HG03378 (cell line): ENCODE measurements around the gene CXCR5.
"Not testable (repeated sequence)": the region's sequence is repeated elsewhere in the genome, so short reads cannot be mapped to it uniquely, and the experiment has no call there.

ENCODE experiments used
- ATAC-seq: cut with Tn5 transposase; IDR thresholded peaks from one replicate; pipeline ENCODE4 v1.9.1; 2021; ENCODE audit warnings: mild to moderate bottlenecking, moderate library complexity; ENCODE audit not compliant: unreplicated experiment

CXCR5 gene, protein sequence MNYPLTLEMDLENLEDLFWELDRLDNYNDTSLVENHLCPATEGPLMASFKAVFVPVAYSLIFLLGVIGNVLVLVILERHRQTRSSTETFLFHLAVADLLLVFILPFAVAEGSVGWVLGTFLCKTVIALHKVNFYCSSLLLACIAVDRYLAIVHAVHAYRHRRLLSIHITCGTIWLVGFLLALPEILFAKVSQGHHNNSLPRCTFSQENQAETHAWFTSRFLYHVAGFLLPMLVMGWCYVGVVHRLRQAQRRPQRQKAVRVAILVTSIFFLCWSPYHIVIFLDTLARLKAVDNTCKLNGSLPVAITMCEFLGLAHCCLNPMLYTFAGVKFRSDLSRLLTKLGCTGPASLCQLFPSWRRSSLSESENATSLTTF

DNA sequence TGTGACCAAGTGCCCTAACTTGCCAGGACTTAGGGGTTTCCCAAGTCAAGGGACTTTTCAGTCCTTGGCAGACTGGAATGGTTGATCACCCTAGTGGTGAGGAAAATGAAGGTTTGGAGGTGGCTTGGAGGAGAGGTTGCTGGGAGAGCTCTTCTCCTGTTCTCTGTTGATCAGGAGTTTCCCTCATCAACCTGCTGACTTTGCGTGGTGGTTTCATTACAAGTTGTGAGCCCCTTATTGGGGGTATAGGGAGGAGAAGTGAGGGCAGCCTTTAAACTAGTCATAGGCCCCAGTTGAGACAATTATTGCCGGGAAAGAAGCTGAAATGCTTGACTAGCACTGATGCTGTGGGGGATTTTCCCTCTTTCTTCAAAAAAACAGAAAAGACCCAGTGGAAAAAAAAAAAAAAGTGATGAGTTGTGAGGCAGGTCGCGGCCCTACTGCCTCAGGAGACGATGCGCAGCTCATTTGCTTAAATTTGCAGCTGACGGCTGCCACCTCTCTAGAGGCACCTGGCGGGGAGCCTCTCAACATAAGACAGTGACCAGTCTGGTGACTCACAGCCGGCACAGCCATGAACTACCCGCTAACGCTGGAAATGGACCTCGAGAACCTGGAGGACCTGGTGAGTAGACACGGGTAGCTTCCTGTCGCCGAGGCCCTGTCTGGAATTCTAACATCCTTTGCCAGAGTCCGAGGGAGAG, at the start of gene CXCR5:
CXCR5 (plus strand) TSS at position 525 of the 704 bp plus-strand sequence; CDS start at position 575, 50 bp downstream.
- ATAC-seq: peak; percentile 77

DNA sequence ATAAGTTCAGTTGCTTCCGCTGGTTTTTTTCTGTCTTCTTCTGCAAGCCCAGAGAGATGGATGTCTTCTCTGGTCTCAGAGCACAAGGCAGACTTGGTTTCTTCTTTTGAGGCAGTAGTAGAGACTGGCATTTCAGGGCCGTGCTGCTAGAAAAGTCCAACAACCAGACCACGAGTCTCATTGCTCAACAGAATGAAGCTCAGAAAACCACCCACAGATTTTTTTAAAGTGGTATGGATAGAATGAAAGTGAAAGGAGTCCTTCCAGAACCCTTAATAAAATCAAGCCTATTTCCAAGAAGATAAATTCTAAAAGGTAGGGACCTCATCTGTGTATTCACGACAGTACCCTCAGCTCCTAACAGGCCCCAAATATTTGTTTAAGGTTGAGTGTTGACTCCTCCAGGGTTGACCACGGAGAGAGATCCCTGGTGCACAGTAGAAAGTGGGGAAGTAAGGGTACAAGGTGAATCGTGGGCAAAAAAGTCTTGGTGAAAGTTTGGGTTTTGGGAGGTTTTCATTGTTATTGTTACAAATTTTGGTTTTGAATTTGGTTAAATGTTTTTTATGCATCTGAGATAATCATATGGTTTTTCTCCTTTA, 49.2 kb upstream of the CXCR5 start:
- ATAC-seq: no peak

DNA sequence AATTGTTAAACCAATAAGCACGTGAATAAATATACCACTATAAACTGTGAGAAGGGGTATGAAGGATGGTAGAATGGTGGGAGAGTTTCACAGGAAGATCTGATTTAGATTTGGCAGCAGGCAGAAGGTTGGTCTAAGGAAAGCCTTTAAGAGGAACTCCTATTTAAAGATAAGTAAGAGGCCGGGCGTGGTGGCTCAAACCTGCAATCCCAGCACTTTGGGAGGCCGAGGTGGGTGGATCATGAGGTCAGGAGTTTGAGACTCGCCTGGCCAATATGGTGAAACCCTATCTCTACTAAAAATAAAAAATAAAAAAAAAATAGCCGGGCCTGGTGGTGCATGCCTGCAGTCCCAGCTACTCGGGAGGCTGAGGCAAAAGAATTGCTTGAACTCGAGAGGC, 45.8 kb upstream of the CXCR5 start:
- ATAC-seq: no peak

DNA sequence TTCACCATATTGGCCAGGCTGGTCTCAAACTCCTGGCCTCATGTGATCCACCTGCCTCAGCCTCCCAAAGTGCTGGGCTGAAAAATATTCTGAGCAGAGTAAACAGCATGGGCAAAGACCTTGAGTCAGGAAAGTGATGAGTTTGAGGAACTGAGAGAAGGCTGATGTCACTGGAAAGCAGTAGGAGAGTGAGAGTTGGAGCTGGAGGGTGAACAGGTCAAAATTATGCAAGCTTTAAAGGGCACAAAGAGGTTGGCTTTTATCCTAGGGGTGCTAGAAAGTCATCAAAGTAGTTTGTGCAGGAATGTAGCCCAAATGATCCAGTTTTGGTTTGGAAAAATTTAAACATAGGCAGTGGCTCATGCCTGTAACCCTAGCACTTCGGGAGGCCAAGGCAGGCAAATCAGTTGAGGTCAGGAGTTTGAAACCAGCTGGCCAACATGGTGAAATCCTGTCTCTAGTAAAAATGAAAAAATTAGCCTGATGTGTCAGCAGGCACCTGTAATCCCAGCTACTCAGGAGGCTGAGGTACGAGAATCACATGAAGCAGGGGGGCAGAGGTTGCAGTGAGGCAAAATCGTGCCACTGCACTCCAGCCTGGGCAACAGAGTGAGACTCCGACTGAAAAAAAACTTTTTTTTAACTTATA, 44.7 kb upstream of the CXCR5 start:
- ATAC-seq: peak; percentile 74

DNA sequence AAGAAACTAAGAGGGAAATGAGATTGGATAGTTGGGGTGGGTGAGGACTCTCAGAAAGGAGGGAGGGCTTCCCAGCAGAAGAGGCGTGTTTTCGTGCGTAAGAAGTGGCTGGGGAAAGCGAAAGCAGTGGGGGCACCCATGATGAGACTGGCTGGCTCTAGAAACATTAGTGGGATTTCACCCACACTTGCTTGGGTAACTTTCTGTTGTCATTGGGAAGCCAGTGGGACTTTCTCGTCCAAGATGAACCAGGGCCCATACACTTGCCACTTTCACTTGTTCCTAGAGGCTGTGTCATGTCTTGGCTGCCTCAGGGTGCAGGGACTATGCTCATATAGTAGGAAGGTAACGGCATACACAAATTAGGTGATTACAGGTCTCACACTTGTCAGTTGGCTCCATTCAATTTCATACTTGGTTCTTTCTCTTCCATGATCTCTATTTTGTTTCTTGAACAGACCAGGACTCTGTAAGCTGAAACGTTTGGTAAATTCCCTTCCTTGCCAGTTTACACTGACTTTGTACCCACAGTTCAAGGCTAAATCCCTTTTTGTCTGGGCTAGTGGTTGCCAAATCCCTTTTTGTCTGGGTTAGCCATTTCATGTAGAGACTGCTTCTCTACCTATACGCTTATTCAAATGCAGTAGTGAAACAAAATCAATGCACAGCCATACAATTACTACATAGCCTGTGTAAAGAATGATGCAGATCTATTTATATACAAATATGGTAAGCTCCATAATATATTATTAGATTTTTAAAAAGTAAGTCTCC, 42.0 kb upstream of the CXCR5 start:
- ATAC-seq: no peak

DNA sequence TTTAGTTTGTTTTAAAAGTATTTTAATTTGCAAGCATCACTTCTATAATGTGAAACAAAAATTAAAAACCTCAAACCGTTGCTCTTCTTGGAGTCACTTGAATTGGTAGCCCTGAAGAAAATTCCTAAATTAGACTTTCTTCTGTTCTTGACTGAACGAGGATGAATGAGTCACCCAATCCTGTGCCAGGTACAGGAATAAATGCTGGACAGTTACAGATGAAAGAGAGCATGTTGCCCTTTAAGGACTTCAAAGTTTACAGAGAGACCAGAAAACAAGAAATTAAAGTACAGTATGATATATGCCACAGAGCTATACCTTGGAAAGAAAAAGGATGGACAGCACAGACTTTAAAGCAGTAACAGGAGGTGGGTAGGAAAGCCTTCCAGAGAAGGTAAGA, 41.3 kb upstream of the CXCR5 start:
- no peak for ATAC-seq

DNA sequence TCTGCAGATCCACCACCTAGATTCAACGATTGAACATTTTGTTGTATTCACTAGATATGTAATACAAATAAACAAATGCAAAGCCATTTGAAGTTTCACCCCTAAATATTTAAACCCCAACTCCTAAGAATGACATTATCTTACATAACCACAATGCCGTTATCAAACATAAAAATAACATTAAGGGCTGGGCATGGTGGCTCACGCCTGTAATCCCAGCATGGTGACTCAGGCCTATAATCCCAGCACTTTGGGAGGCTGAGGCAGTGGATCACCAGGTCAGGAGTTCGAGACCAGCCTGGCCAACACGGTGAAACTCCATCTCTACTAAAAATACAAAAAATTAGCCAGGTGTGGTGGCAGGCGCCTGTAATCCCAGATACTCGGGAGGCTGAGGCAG, 40.8 kb upstream of the CXCR5 start:
- not testable (repeated sequence) for ATAC-seq

DNA sequence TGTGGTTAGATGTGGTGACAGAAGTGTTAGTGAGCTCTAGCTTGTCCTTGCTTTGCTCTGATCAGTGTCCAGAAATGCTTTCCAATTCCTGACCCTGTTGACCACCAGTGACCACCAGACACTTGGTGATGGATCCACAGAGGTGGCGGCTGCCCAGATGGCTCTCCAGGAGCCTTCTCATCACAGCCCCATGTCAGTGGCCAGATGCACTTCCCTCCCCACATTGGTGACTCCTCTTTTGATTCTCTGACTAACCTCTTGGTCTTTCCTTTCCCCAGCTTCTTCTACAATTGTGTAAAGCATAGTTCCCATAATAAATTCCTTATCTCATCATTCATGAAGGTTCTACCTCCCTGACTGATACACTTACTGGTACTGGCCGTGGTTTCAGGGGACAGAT, 40.1 kb upstream of the CXCR5 start:
- no peak for ATAC-seq

DNA sequence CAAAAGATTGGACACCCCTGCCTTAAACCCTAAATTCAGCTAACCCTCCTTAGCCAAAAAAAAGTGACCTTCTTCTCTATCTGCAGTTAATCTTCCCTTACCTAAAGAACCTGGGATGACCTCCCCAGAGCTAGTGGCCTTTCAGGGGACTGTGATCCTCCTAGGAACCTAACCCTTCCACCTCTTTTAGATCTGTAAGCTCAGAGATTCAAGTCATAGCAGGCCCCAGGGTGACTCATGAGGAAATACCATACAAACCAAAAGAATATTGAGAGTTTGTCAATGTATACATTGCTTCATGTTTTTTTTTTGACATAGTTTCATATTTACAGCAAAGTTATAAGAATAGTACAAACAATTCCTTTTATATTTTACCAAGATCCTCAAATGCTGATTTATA, 38.3 kb upstream of the CXCR5 start:
- ATAC-seq: no peak

DNA sequence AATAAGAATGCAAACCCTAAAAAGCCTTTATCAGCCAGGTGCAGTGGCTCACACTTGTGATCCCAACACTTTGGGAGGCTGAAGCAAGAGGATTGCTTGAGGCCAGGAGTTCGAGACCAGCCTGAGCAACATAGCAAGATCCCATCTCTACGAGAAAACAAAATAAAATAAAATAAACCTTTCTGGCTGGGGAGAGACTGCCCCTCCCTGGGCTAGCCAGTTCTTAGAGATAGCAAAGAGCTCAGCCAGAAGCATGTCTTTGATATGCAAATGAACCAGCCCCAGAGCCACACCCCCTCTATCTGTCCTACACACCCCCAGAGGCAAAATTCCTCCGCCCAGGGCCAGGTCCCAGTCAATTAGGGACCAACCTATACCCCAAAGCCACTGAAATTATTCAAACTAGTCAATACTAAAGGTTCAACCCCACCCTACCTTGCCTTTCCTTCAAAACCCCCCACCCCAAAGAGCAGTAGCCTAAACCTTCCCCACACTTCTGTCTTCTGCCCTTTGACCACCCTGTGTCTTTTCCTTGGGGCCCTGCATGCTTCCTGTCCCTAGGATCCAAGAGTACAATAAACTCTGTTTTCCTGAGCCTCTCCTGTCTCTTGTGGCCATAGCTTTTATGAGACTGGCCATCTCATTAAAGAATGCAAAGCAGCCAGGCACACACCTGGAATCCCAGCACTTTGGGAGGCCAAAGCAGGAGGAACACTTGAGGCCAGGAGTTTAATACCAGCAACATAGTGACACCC, 37.3 kb upstream of the CXCR5 start:
- ATAC-seq: no peak

DNA sequence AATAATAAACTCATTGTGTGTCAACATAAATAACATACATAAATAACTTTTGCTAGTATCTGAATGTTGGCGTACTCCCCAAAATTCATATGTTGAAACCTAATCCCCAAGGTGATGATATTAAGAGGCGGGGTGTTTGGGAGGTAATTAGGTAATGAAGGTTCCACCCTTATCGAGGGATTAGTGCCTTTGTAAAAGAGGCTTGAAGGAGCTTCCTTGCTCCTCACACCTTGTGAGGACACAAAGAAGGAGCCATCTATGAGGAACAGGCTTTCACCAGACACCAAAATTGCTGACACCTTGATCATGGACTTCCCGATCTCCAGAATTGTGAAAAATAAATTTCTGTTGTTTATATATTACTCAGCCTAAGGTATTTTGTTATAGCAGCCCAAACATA, 33.9 kb upstream of the CXCR5 start:
- no peak for ATAC-seq

DNA sequence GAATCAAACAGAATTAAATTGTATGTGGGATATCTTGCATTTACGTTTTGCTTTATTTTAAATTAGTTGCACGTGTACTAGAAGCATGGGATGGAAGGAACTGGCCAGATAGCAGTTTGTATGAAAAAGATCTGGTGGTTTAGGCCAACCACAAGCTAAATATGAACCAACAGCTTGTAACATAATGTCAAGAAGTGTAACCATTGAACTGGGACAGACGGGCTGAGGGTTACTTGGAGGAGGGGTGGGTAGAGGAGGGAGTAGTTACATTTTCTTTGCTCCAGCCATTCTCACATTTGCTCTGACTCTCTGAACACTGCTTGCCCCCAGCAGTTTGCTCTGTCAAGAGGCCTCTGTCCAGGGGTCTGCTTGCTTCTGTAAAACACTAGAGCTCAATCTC, 31.7 kb upstream of the CXCR5 start:
- no peak for ATAC-seq

DNA sequence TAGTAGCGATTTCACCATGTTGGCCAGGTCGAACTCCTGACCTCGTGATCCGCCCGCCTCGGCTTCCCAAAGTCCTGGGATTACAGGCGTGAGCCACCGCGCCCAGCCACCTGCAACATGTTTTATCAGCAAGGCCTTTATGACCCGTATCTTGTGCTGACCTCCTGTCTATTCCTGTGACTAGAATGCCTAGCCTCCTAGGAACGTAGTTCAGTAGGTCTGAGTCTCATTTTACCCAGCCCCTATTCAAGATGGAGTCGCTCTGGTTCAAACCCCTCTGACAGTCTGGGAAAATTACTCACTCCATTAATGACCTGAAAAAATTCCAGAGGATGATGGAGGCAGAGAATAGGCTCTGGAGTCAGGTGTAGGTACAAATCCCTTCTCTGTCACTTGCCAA, 30.0 kb upstream of the CXCR5 start:
- ATAC-seq: no peak

DNA sequence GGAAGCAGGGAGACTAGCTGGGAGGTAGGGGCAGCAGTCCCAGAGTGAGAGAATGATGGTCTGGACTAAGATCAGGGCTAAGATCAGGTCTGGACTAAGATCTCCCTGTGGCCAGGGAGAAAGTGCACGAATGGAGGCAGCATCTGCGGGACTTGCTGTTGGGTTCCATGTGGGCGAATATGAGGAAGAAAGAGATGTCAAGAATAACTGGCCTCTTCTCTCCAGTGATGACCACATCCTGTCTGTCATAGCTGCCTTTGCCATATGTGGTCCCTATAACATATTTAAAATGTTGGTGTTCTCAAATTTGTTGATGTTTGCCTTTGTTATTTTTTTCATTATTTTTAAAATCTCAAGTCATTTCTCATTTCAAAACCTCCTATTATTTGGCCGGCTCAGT, 27.4 kb upstream of the CXCR5 start:
- ATAC-seq: no peak

DNA sequence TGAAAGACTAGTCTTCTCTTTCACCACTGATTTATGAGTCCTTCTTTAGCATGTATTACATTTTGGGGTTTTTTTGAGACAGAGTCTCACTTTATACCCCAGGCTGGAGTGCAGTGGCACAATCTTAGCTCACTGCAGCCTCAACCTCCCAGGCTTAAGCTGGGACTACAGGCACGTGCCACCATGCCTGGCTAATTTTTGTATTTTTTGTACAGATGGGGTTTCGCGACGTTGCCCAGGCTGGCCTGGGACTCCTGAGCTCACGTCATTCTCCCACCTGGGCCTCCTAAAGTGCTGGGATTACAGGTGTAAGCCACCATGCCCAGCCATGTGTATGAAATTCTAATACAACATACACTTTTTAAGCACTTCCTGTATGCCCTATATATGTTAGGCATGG, 26.3 kb upstream of the CXCR5 start:
- no peak for ATAC-seq

DNA sequence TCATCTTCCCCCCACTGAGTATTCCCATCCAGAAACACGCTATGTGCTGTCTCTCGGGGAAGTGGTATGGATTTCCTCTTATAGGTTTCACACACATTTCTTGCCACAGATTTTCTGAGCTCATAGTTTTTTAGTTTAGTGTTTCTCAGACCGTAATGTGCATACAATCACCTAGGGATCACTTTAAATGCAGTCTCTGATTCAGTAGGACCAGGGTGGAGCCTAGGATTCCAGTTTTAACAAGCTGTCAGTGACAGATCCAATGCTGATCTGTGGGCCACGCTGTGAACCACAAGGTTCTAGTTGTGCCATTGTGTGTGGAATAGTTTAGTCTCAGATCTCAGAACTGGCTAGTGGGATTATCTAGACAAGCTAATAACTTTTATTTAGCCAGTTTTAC, 23.7 kb upstream of the CXCR5 start:
- no peak for ATAC-seq

DNA sequence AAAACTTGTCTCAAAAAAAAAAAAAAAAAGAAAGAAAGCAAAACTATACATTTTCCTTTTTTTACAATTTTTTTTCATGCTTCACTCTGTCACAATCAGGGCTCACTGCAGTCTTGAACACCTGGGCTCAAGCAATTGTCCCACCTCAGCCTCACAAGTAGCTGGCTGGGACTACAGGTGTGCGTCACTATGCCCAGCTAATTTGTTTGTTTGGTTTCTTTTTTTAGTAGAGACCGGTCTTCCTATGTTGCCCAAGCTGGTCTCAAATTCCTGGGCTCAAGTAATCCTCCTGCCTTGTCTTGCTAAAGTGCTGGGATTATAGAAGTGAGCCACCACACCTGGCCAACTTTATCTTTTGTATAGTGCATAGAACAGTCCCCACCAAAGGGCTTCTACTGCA, 15.0 kb upstream of the CXCR5 start:
- no peak for ATAC-seq

DNA sequence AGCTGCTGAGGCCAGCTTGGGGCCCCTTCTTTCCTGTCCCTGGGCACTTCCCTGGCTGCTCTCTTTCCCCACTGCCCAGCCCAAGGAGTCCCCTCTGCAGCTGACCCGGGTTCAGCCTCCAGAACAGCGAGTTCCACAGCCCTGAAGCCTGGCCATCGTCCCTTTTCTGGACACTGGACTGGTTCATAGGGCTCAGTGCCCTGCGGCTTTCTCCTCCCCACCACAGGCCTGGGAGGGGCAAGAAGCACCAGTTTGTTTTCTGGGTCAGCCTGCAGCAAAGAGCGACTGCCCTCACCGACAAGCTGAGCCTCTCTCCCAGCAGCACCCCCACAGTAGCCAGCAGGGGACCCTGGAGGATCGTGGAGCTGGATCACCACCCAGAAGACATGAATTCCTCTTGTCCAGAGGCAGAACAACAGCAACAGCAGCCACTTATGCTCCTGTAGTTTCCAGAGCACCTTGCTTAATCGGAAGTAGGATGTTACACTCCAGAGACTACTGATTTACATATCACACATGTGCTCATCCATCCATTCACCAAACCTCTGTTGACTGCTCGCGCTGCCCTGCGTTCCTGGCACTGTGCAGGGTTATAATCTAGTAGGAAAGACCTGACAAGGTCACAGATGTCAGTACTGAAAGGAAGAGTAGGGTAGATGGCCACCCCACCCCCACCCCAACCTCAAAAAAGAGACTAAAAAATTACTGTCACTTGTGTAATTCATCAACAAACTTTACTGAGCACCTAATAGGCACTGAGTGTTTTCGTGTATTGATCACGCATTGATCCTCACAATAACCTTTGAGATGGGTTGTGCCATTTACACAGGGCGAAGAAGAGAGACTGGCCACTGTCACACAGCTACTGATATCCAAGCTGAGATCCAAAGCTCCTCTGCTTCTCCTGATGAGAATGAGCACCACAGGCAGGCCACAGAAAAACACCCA, 13.0 kb upstream of the CXCR5 start:
- no peak for ATAC-seq

DNA sequence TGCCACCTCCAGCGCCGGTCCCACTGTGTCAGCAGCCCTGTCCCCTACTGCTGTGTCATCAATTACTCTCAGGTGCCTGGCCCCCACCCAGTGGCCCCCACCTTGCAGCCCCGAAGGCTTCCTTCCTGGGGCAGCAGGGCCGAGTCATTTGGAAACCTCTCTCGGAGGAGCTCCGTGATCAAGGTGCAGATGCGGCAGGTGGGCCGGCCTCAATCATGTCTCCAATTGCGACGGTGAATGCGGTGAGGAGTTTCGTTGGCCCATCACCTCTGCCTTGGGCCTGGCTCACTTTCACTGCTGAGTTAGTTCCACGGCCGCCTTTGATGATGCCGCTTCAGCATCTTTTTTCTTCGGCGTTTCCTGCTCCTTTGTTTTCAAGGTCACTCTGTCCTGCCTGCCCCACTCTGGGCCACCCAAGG, 11.3 kb upstream of the CXCR5 start:
- ATAC-seq: no peak
